VCaP (cell line): ENCODE measurements around the gene RETREG1.
A peak's percentile ranks its signal among the peaks of the same experiment; 100 is the strongest.

Experiments
- H3K27ac ChIP-seq: fragments of 450-650 bp; 2 replicates; pipeline ENCODE4 v1.5.1; 2017
- CTCF ChIP-seq: fragments of 450-650 bp; conservative IDR thresholded peaks from 2 replicates; pipeline ENCODE4 v1.5.1; 2017; ENCODE audit warnings: mild to moderate bottlenecking, moderate library complexity

The RETREG1 gene

GRCh38 chr5:16578474-16578883 lies 38.3 kb downstream of the RETREG1 start:
- H3K27ac ChIP-seq, result peak overlapping the region; percentile 69
- TF ChIP-seq CTCF, result no peak

- peak overlapping the region; percentile 96; the same call in 1 of the 2 replicates for H3K27ac ChIP-seq
- no peak for TF ChIP-seq CTCF
Measured at GRCh38 chr5:16577677-16578076, 39.1 kb downstream of the RETREG1 start.

GRCh38 chr5:16574789-16575721 lies 41.7 kb downstream of the RETREG1 start:
- peak overlapping the region; percentile 96 for H3K27ac ChIP-seq
- TF ChIP-seq CTCF, result no peak

GRCh38 chr5:16573401-16573800 lies 43.4 kb downstream of the RETREG1 start:
- no peak for TF ChIP-seq CTCF
- peak overlapping the region; percentile 96 for H3K27ac ChIP-seq

- peak overlapping the region; percentile 96 for H3K27ac ChIP-seq
- no peak for TF ChIP-seq CTCF
Measured at GRCh38 chr5:16572289-16573015, 44.3 kb downstream of the RETREG1 start.

- H3K27ac ChIP-seq, result no peak overlapping the region; the same call in 1 of the 2 replicates
- no peak for TF ChIP-seq CTCF
Measured at GRCh38 chr5:16571016-16571415, 45.8 kb downstream of the RETREG1 start.

- H3K27ac ChIP-seq, result no peak overlapping the region; the same call in 1 of the 2 replicates
- no peak for TF ChIP-seq CTCF
Measured at GRCh38 chr5:16570121-16570815, 46.5 kb downstream of the RETREG1 start.
